SK-N-SH treated with all-trans-retinoic acid at 6 μM for 48 hours (cell line): ENCODE measurements around the gene TNN.

ENCODE experiments used
- ATAC-seq: fragments of 200-7000 bp; cut with Tn5 transposase; 3 replicates; pipeline ENCODE4 v1.9.1; 2020; ENCODE audit warnings: mild to moderate bottlenecking, moderate library complexity
- BACH2 ChIP-seq: fragments of 250-450 bp; sonication (Bioruptor Pico); IDR thresholded peaks from 2 replicates; pipeline ENCODE4 v1.9.0; 2021; ENCODE audit warnings: mild to moderate bottlenecking, borderline replicate concordance
- CSDC2 ChIP-seq: fragments of 250-450 bp; sonication (Bioruptor Pico); IDR thresholded peaks from 2 replicates; pipeline ENCODE4 v1.5.0; 2020; ENCODE audit warnings: mild to moderate bottlenecking, moderate library complexity
- ESRRG ChIP-seq: fragments of 250-450 bp; sonication (Bioruptor Pico); IDR thresholded peaks from 2 replicates; pipeline ENCODE4 v1.6.1; 2021; ENCODE audit warnings: mild to moderate bottlenecking
- GLIS3 ChIP-seq: fragments of 250-450 bp; sonication (Bioruptor Pico); IDR thresholded peaks from 2 replicates; pipeline ENCODE4 v1.5.0; 2020; ENCODE audit warnings: mild to moderate bottlenecking, moderate library complexity
- OSR1 ChIP-seq: fragments of 250-450 bp; sonication (Bioruptor Pico); IDR thresholded peaks from 2 replicates; pipeline ENCODE4 v1.8.0; 2022; ENCODE audit warnings: moderate library complexity, mild to moderate bottlenecking, inconsistent platforms
- PPARA ChIP-seq: fragments of 250-450 bp; sonication (Bioruptor Pico); IDR thresholded peaks from 2 replicates; pipeline ENCODE4 v1.5.0; 2020; ENCODE audit warnings: mild to moderate bottlenecking, borderline replicate concordance
- RARB ChIP-seq: fragments of 250-450 bp; sonication (Bioruptor Pico); IDR thresholded peaks from 2 replicates; pipeline ENCODE4 v1.8.0; 2021; ENCODE audit warnings: mild to moderate bottlenecking, moderate library complexity
- SNAI2 ChIP-seq: fragments of 250-450 bp; sonication (Bioruptor Pico); IDR thresholded peaks from 2 replicates; pipeline ENCODE4 v1.5.0; 2020; ENCODE audit warnings: mild to moderate bottlenecking, moderate library complexity
- TCF4 ChIP-seq: fragments of 250-450 bp; sonication (Bioruptor Pico); IDR thresholded peaks from 2 replicates; pipeline ENCODE4 v1.8.0; 2021; ENCODE audit warnings: mild to moderate bottlenecking, moderate library complexity, borderline replicate concordance
- TOX ChIP-seq: fragments of 250-450 bp; sonication (Bioruptor Pico); IDR thresholded peaks from 2 replicates; pipeline ENCODE4 v1.8.0; 2021; ENCODE audit warnings: mild to moderate bottlenecking, moderate library complexity, borderline replicate concordance
- ZC3H10 ChIP-seq: fragments of 250-450 bp; sonication (Bioruptor Pico); IDR thresholded peaks from 2 replicates; pipeline ENCODE4 v1.5.1; 2021; ENCODE audit warnings: mild to moderate bottlenecking, moderate library complexity
- ZFP3 ChIP-seq: fragments of 250-450 bp; sonication (Bioruptor Pico); IDR thresholded peaks from 2 replicates; pipeline ENCODE4 v1.5.0; 2020; ENCODE audit warnings: mild to moderate bottlenecking, moderate library complexity
- ZFP30 ChIP-seq: fragments of 450-650 bp; formaldehyde crosslinking; IDR thresholded peaks from 2 replicates; pipeline ENCODE4 v1.5.0; 2022; ENCODE audit warnings: mild to moderate bottlenecking, moderate library complexity
- ZNF565 ChIP-seq: fragments of 450-650 bp; formaldehyde crosslinking; conservative IDR thresholded peaks from 2 replicates; pipeline ENCODE4 v1.5.0; 2020; ENCODE audit warnings: low read depth, mild to moderate bottlenecking, moderate library complexity
- ZNF70 ChIP-seq: fragments of 450-650 bp; formaldehyde crosslinking; IDR thresholded peaks from 2 replicates; pipeline ENCODE4 v1.5.0; 2020; ENCODE audit warnings: mild to moderate bottlenecking, moderate library complexity
- ZNF8 ChIP-seq: fragments of 450-650 bp; formaldehyde crosslinking; IDR thresholded peaks from 2 replicates; pipeline ENCODE4 v1.5.0; 2020; ENCODE audit warnings: mild to moderate bottlenecking, moderate library complexity
- TF ChIP-seq, protein P1 (sequence below): fragments of 250-450 bp; sonication (Bioruptor Pico); IDR thresholded peaks from 2 replicates; pipeline ENCODE4 v1.8.0; 2021; ENCODE audit warnings: low read depth, mild to moderate bottlenecking, moderate library complexity, borderline replicate concordance
- TF ChIP-seq, protein P2 (sequence below): fragments of 250-450 bp; sonication (Bioruptor Pico); IDR thresholded peaks from 2 replicates; pipeline ENCODE4 v1.5.1; 2021; ENCODE audit warnings: mild to moderate bottlenecking, moderate library complexity
- TF ChIP-seq, protein P3 (sequence below): fragments of 250-450 bp; sonication (Bioruptor Pico); IDR thresholded peaks from 2 replicates; pipeline ENCODE4 v1.8.0; 2020; ENCODE audit warnings: mild to moderate bottlenecking, moderate library complexity, borderline replicate concordance
- TF ChIP-seq, protein P4 (sequence below): fragments of 250-450 bp; sonication (Bioruptor Pico); IDR thresholded peaks from 2 replicates; pipeline ENCODE4 v1.5.1; 2020; ENCODE audit warnings: low read depth, mild to moderate bottlenecking, moderate library complexity
- TF ChIP-seq, protein P5 (sequence below): fragments of 250-450 bp; sonication (Bioruptor Pico); IDR thresholded peaks from 2 replicates; pipeline ENCODE4 v1.5.0; 2020; ENCODE audit warnings: mild to moderate bottlenecking, moderate library complexity

The TNN gene

DNA sequence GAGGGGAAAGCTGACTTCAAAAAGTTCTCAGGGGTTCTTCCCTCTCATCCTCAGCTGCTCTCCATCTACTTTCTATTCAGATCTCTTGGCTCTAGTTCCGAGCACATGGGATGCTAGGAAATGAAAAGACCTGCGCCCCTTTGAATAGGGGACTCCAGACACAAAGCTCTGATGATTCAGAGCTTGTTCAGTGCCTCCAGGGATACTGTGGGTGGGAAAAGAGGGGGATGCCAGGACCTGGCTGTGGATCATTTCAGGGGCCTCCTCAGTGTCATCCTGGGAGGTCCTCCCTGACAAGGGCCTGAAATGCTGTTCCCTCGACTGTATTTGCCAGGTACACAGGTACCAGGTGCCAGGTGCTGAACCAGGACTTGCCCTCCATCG lies 125.9 kb downstream of the TNN start (continued):
- TF ChIP-seq, protein P1, sequence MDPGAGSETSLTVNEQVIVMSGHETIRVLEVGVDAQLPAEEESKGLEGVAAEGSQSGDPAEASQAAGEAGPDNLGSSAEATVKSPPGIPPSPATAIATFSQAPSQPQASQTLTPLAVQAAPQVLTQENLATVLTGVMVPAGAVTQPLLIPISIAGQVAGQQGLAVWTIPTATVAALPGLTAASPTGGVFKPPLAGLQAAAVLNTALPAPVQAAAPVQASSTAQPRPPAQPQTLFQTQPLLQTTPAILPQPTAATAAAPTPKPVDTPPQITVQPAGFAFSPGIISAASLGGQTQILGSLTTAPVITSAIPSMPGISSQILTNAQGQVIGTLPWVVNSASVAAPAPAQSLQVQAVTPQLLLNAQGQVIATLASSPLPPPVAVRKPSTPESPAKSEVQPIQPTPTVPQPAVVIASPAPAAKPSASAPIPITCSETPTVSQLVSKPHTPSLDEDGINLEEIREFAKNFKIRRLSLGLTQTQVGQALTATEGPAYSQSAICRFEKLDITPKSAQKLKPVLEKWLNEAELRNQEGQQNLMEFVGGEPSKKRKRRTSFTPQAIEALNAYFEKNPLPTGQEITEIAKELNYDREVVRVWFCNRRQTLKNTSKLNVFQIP (CRISPR knock-in tag), result no peak
- TF ChIP-seq GLIS3 (CRISPR knock-in tag), result no peak
- TF ChIP-seq, all 23 proteins: peak for 0

DNA sequence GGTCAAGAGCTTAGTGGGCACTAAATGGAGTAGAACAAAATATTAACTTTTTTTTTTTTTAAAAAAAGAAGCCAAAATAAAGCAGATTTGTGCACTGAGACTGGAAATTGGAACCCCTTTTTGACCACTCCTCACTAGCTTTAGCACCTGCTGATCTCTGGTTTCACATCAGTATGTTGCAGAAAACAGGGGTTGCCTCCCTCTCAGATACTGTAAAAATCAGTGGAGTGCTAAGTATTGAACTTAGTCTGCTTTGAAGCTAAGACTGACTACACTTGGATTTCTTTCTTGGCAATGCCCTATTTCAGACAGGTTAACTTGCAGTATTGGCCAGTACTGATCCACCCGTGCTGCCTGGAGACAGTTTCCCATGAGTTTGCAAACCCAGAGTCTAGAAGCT lies 127.6 kb downstream of the TNN start:
- TF ChIP-seq TCF4 (no peak), ZFP30 (no peak), ZNF565 (no peak), PPARA (CRISPR knock-in tag) (no peak), RARB (CRISPR knock-in tag) (no peak), ZC3H10 (CRISPR knock-in tag) (no peak), GLIS3 (CRISPR knock-in tag) (no peak), ESRRG (CRISPR knock-in tag) (no peak), ZFP3 (CRISPR knock-in tag) (no peak), OSR1 (CRISPR knock-in tag) (no peak), CSDC2 (CRISPR knock-in tag) (no peak), BACH2 (CRISPR knock-in tag) (no peak), SNAI2 (no peak), ZNF8 (no peak)
- TF ChIP-seq, protein P2, sequence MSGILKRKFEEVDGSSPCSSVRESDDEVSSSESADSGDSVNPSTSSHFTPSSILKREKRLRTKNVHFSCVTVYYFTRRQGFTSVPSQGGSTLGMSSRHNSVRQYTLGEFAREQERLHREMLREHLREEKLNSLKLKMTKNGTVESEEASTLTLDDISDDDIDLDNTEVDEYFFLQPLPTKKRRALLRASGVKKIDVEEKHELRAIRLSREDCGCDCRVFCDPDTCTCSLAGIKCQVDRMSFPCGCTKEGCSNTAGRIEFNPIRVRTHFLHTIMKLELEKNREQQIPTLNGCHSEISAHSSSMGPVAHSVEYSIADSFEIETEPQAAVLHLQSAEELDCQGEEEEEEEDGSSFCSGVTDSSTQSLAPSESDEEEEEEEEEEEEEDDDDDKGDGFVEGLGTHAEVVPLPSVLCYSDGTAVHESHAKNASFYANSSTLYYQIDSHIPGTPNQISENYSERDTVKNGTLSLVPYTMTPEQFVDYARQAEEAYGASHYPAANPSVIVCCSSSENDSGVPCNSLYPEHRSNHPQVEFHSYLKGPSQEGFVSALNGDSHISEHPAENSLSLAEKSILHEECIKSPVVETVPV, result no peak
- TF ChIP-seq, protein P1 (CRISPR knock-in tag), result no peak
- TF ChIP-seq, protein P3, sequence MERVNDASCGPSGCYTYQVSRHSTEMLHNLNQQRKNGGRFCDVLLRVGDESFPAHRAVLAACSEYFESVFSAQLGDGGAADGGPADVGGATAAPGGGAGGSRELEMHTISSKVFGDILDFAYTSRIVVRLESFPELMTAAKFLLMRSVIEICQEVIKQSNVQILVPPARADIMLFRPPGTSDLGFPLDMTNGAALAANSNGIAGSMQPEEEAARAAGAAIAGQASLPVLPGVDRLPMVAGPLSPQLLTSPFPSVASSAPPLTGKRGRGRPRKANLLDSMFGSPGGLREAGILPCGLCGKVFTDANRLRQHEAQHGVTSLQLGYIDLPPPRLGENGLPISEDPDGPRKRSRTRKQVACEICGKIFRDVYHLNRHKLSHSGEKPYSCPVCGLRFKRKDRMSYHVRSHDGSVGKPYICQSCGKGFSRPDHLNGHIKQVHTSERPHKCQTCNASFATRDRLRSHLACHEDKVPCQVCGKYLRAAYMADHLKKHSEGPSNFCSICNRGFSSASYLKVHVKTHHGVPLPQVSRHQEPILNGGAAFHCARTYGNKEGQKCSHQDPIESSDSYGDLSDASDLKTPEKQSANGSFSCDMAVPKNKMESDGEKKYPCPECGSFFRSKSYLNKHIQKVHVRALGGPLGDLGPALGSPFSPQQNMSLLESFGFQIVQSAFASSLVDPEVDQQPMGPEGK (CRISPR knock-in tag), result no peak
- TF ChIP-seq, protein P4, sequence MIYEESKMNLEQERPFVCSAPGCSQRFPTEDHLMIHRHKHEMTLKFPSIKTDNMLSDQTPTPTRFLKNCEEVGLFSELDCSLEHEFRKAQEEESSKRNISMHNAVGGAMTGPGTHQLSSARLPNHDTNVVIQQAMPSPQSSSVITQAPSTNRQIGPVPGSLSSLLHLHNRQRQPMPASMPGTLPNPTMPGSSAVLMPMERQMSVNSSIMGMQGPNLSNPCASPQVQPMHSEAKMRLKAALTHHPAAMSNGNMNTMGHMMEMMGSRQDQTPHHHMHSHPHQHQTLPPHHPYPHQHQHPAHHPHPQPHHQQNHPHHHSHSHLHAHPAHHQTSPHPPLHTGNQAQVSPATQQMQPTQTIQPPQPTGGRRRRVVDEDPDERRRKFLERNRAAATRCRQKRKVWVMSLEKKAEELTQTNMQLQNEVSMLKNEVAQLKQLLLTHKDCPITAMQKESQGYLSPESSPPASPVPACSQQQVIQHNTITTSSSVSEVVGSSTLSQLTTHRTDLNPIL (CRISPR knock-in tag), result no peak
- TF ChIP-seq, protein P5, sequence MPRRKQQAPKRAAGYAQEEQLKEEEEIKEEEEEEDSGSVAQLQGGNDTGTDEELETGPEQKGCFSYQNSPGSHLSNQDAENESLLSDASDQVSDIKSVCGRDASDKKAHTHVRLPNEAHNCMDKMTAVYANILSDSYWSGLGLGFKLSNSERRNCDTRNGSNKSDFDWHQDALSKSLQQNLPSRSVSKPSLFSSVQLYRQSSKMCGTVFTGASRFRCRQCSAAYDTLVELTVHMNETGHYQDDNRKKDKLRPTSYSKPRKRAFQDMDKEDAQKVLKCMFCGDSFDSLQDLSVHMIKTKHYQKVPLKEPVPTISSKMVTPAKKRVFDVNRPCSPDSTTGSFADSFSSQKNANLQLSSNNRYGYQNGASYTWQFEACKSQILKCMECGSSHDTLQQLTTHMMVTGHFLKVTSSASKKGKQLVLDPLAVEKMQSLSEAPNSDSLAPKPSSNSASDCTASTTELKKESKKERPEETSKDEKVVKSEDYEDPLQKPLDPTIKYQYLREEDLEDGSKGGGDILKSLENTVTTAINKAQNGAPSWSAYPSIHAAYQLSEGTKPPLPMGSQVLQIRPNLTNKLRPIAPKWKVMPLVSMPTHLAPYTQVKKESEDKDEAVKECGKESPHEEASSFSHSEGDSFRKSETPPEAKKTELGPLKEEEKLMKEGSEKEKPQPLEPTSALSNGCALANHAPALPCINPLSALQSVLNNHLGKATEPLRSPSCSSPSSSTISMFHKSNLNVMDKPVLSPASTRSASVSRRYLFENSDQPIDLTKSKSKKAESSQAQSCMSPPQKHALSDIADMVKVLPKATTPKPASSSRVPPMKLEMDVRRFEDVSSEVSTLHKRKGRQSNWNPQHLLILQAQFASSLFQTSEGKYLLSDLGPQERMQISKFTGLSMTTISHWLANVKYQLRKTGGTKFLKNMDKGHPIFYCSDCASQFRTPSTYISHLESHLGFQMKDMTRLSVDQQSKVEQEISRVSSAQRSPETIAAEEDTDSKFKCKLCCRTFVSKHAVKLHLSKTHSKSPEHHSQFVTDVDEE (CRISPR knock-in tag), result no peak
- ATAC-seq, result no peak

DNA sequence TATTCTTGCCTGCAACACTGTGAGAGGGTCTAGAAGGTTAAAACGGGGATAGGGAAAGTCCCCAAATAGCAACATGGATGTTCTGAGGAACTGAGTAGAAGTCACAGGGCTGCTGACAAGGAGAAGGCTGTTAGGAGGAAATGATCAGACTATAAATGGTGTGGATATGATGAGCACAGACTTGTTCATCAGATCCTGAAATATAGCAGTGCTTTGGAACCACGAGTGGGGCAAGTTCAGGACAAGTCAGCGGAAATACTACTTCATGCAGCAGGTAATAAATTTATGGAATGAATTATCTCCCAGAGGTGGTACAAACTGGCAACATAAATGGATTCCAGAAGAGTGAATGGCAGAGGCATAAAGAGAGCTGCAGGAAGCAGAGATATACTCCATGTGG lies 128.2 kb downstream of the TNN start:
- no peak for ATAC-seq
- TF ChIP-seq SNAI2 (no peak), ESRRG (CRISPR knock-in tag) (no peak), ZNF8 (no peak), CSDC2 (CRISPR knock-in tag) (no peak), PPARA (CRISPR knock-in tag) (no peak), TOX (CRISPR knock-in tag) (no peak), OSR1 (CRISPR knock-in tag) (no peak), BACH2 (CRISPR knock-in tag) (no peak), ZNF70 (no peak), ZNF565 (no peak), RARB (CRISPR knock-in tag) (no peak)
- TF ChIP-seq, protein P4 (CRISPR knock-in tag), result no peak
- TF ChIP-seq, protein P5 (CRISPR knock-in tag), result no peak
